Measurements from ENCODE around the gene CAMP.

GRCh38 chr3:48268381-48268935 is 45.2 kb downstream of the CAMP start:
- TF ChIP-seq CTCF (IDR thresholded peaks at IDR 0.05) (no peak), POLR2A (IDR thresholded peaks at IDR 0.05) (peak; percentile 12), POLR2AphosphoS5 (IDR thresholded peaks at IDR 0.05) (peak; percentile 68)
